Mesothelial cell of epicardium (in vitro differentiated cells): ENCODE data around the gene ZNF821. TPM values are rescaled to one million over a fixed set of nuclear protein-coding genes. Genes with fewer than 3 reads are reported as not detected.

Experiments used
- DNase-seq, 2 experiments: peaks; one replicate each; pipeline ENCODE4 v3.0.0; 2021; ENCODE audit warnings: low spot score in 2 of 2; ENCODE audit not compliant: unreplicated experiment in 2 of 2
- H3K27ac Mint-ChIP-seq: 2 replicates; pipeline ENCODE4 v1.8.0; 2021; ENCODE audit warnings: mixed read lengths
- H3K27me3 Mint-ChIP-seq: 2 replicates; pipeline ENCODE4 v1.8.0; 2021; ENCODE audit warnings: low read depth, mixed read lengths
- H3K36me3 Mint-ChIP-seq: 2 replicates; pipeline ENCODE4 v1.8.0; 2021; ENCODE audit warnings: mixed read lengths
- H3K4me1 Mint-ChIP-seq: 2 replicates; pipeline ENCODE4 v1.8.0; 2021; ENCODE audit warnings: mixed read lengths
- H3K4me3 Mint-ChIP-seq: 2 replicates; pipeline ENCODE4 v1.8.0; 2021; ENCODE audit warnings: mild to moderate bottlenecking, moderate library complexity, mixed read lengths
- H3K9me3 Mint-ChIP-seq: 2 replicates; pipeline ENCODE4 v1.8.0; 2021; ENCODE audit warnings: mixed read lengths
- CTCF ChIP-seq: fragments of 200-600 bp; sonication (generic); IDR thresholded peaks from one replicate; pipeline ENCODE4 v1.5.0; 2021; ENCODE audit warnings: antibody characterized with exemption; ENCODE audit not compliant: unreplicated experiment
- total RNA-seq: library from RNA; stranded (reverse); gene quantifications from 3 replicates; pipeline ENCODE4 v1.2.1, GENCODE V29; 2021

Gene ZNF821
- total RNA-seq, 1 donor from 2014 or later: 28.8 TPM

GRCh38 chr16:71929048-71929447, 45.1 kb upstream of the ZNF821 start:
- H3K4me3 Mint-ChIP-seq: no peak overlapping the region
- TF ChIP-seq CTCF: no peak

GRCh38 chr16:71927787-71928186, 43.8 kb upstream of the ZNF821 start:
- no peak for DNase-seq
- H3K27ac Mint-ChIP-seq: peak overlapping the region; percentile 94
- H3K4me1 Mint-ChIP-seq: peaks cover 44% of the 10 kb centered on the region

More at GRCh38 chr16:71929048-71929447, 45.1 kb upstream of the ZNF821 start:
- Mint-ChIP-seq H3K36me3 (peaks cover 24% of the 10 kb centered on the region), H3K9me3 (no peaks in the 10 kb centered on the region), H3K4me1 (peaks cover 49% of the 10 kb centered on the region), H3K27ac (peak overlapping the region; percentile 84), H3K27me3 (no peaks in the 10 kb centered on the region)
- DNase-seq: no peak

GRCh38 chr16:71927383-71927782, 43.4 kb upstream of the ZNF821 start:
- Mint-ChIP-seq H3K4me1 (peaks cover 44% of the 10 kb centered on the region), H3K36me3 (peaks cover 37% of the 10 kb centered on the region), H3K4me3 (peak overlapping the region; percentile 5), H3K9me3 (no peaks in the 10 kb centered on the region), H3K27me3 (no peaks in the 10 kb centered on the region), H3K27ac (peak overlapping the region; percentile 94)
- TF ChIP-seq CTCF: no peak
- peak; percentile 32 to 61 for DNase-seq

More at GRCh38 chr16:71927787-71928186, 43.8 kb upstream of the ZNF821 start:
- H3K36me3 Mint-ChIP-seq: peaks cover 33% of the 10 kb centered on the region
- no peak for TF ChIP-seq CTCF
- H3K4me3 Mint-ChIP-seq: no peak overlapping the region
- H3K27me3 Mint-ChIP-seq: no peaks in the 10 kb centered on the region
- H3K9me3 Mint-ChIP-seq: no peaks in the 10 kb centered on the region

GRCh38 chr16:71924710-71925109, 40.7 kb upstream of the ZNF821 start:
- Mint-ChIP-seq H3K4me1 (peaks cover 28% of the 10 kb centered on the region), H3K36me3 (peaks cover 55% of the 10 kb centered on the region), H3K4me3 (no peak overlapping the region), H3K9me3 (no peaks in the 10 kb centered on the region), H3K27me3 (no peaks in the 10 kb centered on the region), H3K27ac (peak overlapping the region; percentile 25)
- DNase-seq: no peak
- TF ChIP-seq CTCF: no peak

- H3K4me1 Mint-ChIP-seq: peaks cover 24% of the 10 kb centered on the region
- no peaks in the 10 kb centered on the region for H3K27me3 Mint-ChIP-seq
These were observed 40.1 kb upstream of the ZNF821 start for GRCh38 chr16:71923941-71924690.

More at GRCh38 chr16:71923941-71924690, 40.1 kb upstream of the ZNF821 start:
- DNase-seq: no peak
- TF ChIP-seq CTCF: no peak
- Mint-ChIP-seq H3K4me3 (no peak overlapping the region), H3K9me3 (peaks cover 2% of the 10 kb centered on the region), H3K27ac (peak overlapping the region; percentile 25), H3K36me3 (peaks cover 61% of the 10 kb centered on the region)
